KMS-11 (cell line): Measurements from ENCODE around the gene PGAM2.

Source experiments
- H2AFZ ChIP-seq: fragments of 200-600 bp; sonication (generic); 2 replicates; pipeline ENCODE4 v1.6.1; 2016; ENCODE audit warnings: antibody characterized with exemption, mixed run types, low read depth
- H3K27ac ChIP-seq: fragments of 200-600 bp; sonication (generic); 2 replicates; pipeline ENCODE4 v1.6.1; 2016; ENCODE audit warnings: mild to moderate bottlenecking, mixed run types
- H3K27me3 ChIP-seq: fragments of 200-600 bp; sonication (generic); 2 replicates; pipeline ENCODE4 v1.6.1; 2017; ENCODE audit warnings: mild to moderate bottlenecking, low read depth, mixed run types, moderate library complexity; ENCODE audit not compliant: insufficient read depth
- H3K36me3 ChIP-seq: fragments of 200-600 bp; sonication (generic); 2 replicates; pipeline ENCODE4 v1.6.1; 2017; ENCODE audit warnings: mild to moderate bottlenecking, mixed run types; ENCODE audit not compliant: insufficient read depth
- H3K4me1 ChIP-seq: fragments of 200-600 bp; sonication (generic); 2 replicates; pipeline ENCODE4 v1.6.1; 2016; ENCODE audit warnings: mild to moderate bottlenecking, low read depth, mixed run types; ENCODE audit not compliant: poor library complexity, severe bottlenecking
- H3K4me2 ChIP-seq: fragments of 200-600 bp; sonication (generic); 2 replicates; pipeline ENCODE4 v1.7.0; 2016; ENCODE audit warnings: mild to moderate bottlenecking, mixed run types
- H3K4me3 ChIP-seq: fragments of 200-600 bp; sonication (generic); IDR thresholded peaks from 2 replicates; pipeline ENCODE4 v1.6.1; 2017; ENCODE audit warnings: low read depth, low read length, mixed read lengths; ENCODE audit not compliant: insufficient read depth
- H3K79me2 ChIP-seq: fragments of 200-600 bp; sonication (generic); 2 replicates; pipeline ENCODE4 v1.6.1; 2016; ENCODE audit warnings: low read depth, mixed run types; ENCODE audit not compliant: insufficient read depth
- H3K9ac ChIP-seq: fragments of 200-600 bp; sonication (generic); 2 replicates; pipeline ENCODE4 v1.6.1; 2016; ENCODE audit warnings: mild to moderate bottlenecking, mixed run types
- H4K20me1 ChIP-seq: fragments of 200-600 bp; sonication (generic); 2 replicates; pipeline ENCODE4 v1.6.1; 2016; ENCODE audit warnings: mild to moderate bottlenecking, mixed run types; ENCODE audit not compliant: insufficient read depth
- TF ChIP-seq, protein P1 (sequence below): fragments of 200-600 bp; sonication (generic); conservative IDR thresholded peaks from 2 replicates; pipeline ENCODE4 v1.6.1; 2017; ENCODE audit warnings: low read depth, mild to moderate bottlenecking, antibody characterized with exemption, low read length, moderate library complexity, mixed read lengths

The PGAM2 gene

GRCh38 chr7:44094883-44095592 is 29.7 kb upstream of the PGAM2 start:
- no peak overlapping the region for H3K4me2 ChIP-seq
- H3K9ac ChIP-seq, result no peak overlapping the region
- TF ChIP-seq, protein P1, sequence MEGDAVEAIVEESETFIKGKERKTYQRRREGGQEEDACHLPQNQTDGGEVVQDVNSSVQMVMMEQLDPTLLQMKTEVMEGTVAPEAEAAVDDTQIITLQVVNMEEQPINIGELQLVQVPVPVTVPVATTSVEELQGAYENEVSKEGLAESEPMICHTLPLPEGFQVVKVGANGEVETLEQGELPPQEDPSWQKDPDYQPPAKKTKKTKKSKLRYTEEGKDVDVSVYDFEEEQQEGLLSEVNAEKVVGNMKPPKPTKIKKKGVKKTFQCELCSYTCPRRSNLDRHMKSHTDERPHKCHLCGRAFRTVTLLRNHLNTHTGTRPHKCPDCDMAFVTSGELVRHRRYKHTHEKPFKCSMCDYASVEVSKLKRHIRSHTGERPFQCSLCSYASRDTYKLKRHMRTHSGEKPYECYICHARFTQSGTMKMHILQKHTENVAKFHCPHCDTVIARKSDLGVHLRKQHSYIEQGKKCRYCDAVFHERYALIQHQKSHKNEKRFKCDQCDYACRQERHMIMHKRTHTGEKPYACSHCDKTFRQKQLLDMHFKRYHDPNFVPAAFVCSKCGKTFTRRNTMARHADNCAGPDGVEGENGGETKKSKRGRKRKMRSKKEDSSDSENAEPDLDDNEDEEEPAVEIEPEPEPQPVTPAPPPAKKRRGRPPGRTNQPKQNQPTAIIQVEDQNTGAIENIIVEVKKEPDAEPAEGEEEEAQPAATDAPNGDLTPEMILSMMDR, result no peak
- no peak overlapping the region for H2AFZ ChIP-seq
- H3K27ac ChIP-seq, result no peak overlapping the region
- H4K20me1 ChIP-seq, result no peaks in the 10 kb centered on the region
- peaks cover 22% of the 10 kb centered on the region for H3K4me1 ChIP-seq
- no peaks in the 10 kb centered on the region for H3K36me3 ChIP-seq
- no peaks in the 10 kb centered on the region for H3K79me2 ChIP-seq
- H3K27me3 ChIP-seq, result no peaks in the 10 kb centered on the region
- H3K4me3 ChIP-seq, result no peak overlapping the region

- Histone ChIP-seq H3K79me2 (no peaks in the 10 kb centered on the region), H4K20me1 (no peaks in the 10 kb centered on the region), H3K4me1 (peaks cover 22% of the 10 kb centered on the region), H3K9ac (no peak overlapping the region), H3K4me3 (no peak overlapping the region), H3K27me3 (no peaks in the 10 kb centered on the region), H2AFZ (no peak overlapping the region), H3K27ac (no peak overlapping the region), H3K36me3 (no peaks in the 10 kb centered on the region), H3K4me2 (no peak overlapping the region)
- TF ChIP-seq, protein P1, result no peak
Measured at GRCh38 chr7:44094365-44094764, 29.0 kb upstream of the PGAM2 start.

DNA sequence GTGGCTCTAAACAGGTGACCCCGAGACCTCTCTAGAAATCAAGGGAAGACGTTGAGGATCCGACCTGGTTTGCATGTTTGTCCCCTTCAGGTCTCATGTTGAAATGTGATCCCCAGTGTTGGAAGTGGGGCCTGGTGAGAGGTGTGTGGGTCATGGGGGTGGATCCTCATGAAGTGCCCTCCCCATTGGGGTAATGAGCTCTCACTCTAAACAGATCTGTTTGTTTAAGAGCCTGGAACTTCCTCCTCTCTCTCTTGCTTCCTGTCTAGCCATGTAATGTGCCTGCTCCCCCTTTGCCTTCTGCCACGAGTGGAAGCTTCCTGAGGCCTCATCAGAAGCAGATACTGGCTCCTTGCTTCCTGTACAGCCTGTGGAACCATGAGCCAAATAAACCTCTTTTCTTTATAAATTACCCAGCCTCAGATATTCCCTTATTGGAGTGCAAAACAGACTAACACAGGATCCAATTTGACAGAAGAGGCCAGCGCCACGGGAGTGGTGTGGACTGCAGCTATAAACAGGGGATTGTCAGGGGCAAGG is 27.8 kb upstream of the PGAM2 start:
- Histone ChIP-seq H2AFZ (no peak overlapping the region), H4K20me1 (no peaks in the 10 kb centered on the region), H3K79me2 (no peaks in the 10 kb centered on the region), H3K9ac (no peak overlapping the region), H3K27ac (no peak overlapping the region), H3K27me3 (no peaks in the 10 kb centered on the region), H3K4me3 (no peak overlapping the region), H3K4me2 (no peak overlapping the region), H3K4me1 (peaks cover 20% of the 10 kb centered on the region), H3K36me3 (no peaks in the 10 kb centered on the region)
- TF ChIP-seq, protein P1, result no peak

DNA sequence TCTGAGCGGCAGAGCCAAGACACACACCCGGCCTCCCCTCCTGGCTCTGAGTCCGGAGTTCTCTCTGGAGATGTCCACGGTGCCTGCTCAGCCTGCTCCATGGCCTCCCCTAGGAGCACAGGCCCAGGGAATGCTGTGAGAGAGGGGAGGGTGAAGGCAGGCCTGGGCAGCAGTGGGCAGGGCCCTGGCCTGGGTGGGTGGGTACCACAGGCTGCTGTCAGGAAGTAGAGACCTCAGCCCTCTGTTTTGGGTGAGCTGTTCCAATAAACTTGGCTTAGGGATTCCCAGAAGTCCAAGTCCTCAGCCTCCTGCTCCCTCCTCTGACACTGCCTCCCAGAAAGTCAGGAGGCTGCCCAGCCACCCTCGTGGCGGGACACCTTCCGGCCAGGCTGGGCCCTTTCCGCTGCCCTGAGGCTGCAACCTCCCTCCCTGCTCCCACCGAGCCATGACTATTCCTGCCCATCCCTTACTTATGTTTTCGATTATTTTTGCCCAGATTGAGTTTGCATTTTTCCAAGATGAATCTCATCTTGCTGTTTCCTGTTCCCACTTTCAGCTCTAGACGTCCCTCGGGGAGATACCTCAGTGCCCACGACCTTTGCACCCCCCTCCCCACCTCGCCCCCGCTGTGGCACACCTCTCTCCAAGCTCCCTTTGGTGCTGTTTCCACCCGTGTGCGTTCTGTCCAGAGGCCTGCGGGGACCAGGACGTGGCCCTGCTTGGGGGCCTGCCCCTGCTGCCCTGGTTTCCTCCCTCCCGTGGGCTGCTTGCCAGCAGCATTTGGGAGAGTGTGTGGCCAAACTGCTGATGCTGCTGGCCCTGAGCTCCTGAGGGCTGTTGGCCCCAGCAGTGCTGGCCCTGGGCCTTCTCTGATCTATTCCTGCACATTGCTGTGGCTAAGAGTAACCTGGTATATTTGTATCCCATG is 22.8 kb upstream of the PGAM2 start:
- Histone ChIP-seq H3K4me3 (no peak overlapping the region), H3K36me3 (no peaks in the 10 kb centered on the region), H4K20me1 (no peaks in the 10 kb centered on the region), H3K27ac (no peak overlapping the region), H3K4me2 (no peak overlapping the region), H3K79me2 (no peaks in the 10 kb centered on the region), H3K27me3 (peaks cover 10% of the 10 kb centered on the region; the same call in 1 of the 2 replicates), H2AFZ (no peak overlapping the region), H3K9ac (no peak overlapping the region), H3K4me1 (peaks cover 1% of the 10 kb centered on the region)
- TF ChIP-seq, protein P1, result no peak
